Cardiac septum (tissue), 1 donor: Measurements from ENCODE around the gene PLD4. TPM values are rescaled to one million over a fixed set of nuclear protein-coding genes. Genes with fewer than 3 reads are reported as not detected.
"Not testable (repeated sequence)": the region's sequence is repeated elsewhere in the genome, so short reads cannot be mapped to it uniquely, and the experiment has no call there.

ENCODE experiments used
- DNase-seq: peaks from one replicate; pipeline ENCODE4 v3.0.0-alpha.2; 2020; ENCODE audit warnings: low spot score
- intact Hi-C: fragments of 100-400 bp; cut with DNase I; formaldehyde crosslinking; loops from one replicate; pipeline ENCODE4 v1.14.0; 2022
- total RNA-seq: library from RNA; stranded (reverse); fragmentation: NEBNext Ultra II Directional; extraction: Animal tissue kit (Norgen Biotek cat#: 25700); gene quantifications from one replicate; pipeline ENCODE4 v1.2.1, GENCODE V29; 2021
- donor health status: DM: no; HTN: no; CAD: no.

PLD4 gene
- total RNA-seq, 1 donor from 2014 or later = 0.51 TPM

- no peak for DNase-seq
- intact Hi-C loops = no loop called here
Observed at GRCh38 chr14:104885031-104885972, 39.4 kb upstream of the PLD4 start.

GRCh38 chr14:104885973-104886689, 38.5 kb upstream of the PLD4 start:
- DNase-seq = no peak
- intact Hi-C loops = no loop called here

- intact Hi-C loops = no loop called here
Observed at GRCh38 chr14:104886690-104887622, 37.7 kb upstream of the PLD4 start.

GRCh38 chr14:104887623-104888488, 36.8 kb upstream of the PLD4 start:
- intact Hi-C loops = no loop called here
- DNase-seq = no peak

More at GRCh38 chr14:104886690-104887622, 37.7 kb upstream of the PLD4 start:
- DNase-seq = no peak

DNA sequence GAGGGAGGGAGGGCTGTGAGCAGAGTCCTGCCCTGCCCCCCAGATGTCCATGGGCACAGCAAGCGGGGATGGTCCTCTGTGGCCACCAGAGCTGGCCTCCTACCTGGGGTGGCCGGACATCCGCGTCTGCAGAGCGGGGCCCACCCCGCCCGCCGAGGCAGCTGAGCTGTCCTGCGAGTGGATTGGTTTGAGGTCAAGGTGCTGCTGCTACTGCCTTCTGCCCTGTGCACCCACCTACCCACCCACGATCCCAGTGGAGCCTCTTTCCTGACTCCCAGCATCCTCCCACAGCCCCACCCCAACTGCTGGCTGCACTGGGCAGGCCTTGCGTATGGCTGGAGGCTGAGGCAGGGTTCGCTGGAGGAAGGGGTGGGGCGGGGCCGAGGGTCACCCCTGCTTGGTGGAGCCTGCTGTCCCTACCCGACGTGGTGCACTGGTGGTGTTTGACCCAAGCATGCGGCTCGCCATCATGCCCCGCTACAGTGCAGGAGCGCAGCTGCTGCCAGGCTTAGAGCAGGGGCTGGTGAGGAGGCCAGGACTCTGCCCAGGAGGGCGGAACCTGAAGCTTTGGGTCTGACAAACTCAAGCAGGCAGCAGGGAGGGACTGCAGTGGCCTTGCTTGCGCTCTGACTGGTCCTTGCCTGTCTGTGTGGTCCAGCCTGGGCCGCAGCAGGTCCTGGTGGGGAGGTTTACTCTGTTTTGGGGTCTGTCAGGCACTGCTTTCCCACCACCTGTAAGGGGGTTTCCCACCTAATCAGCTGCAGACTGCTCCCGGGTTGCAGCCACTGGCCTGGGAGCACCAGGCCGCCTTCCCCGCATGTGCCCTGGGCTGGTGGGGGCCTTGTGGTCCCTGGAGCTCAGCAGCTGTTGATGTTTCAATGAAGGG, 35.9 kb upstream of the PLD4 start:
- intact Hi-C loops = no loop called here
- DNase-seq = no peak

DNA sequence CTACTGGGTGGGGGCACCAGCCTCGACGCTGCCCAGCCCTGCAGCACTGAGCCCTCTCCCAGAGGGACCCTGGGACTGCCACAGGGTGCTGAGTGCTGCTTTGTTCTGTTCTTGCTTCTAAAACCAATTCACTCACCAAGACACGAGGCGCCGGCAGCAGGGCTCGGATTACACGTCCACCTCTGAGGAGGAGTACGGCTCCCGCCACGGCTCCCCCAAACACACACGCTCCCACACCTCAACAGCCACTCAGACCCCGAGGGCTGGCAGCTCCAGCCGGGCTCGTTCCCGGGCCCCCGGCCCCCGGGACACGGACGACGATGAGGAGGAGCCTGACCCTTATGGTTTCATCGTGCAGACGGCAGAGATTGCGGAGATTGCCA, 35.3 kb upstream of the PLD4 start:
- peak; percentile 74 for DNase-seq
- intact Hi-C loops = no loop called here

DNA sequence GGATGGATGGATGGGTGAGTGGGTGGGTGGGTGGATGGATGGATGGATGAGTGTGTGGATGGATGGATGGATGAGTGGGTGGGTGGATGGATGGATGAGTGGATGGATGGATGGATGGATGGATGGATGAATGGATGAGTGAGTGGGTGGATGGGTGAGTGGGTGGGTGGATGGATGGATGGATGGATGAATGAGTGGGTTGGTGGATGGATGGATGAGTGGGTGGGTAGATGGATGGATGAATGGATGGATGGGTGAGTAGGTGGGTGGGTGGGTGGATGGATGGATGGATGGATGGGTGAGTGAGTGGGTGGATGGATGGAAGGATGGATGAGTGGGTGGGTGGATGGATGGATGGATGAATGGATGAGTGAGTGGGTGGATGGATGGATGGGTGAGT, 34.4 kb upstream of the PLD4 start:
- DNase-seq = not testable (repeated sequence)

DNA sequence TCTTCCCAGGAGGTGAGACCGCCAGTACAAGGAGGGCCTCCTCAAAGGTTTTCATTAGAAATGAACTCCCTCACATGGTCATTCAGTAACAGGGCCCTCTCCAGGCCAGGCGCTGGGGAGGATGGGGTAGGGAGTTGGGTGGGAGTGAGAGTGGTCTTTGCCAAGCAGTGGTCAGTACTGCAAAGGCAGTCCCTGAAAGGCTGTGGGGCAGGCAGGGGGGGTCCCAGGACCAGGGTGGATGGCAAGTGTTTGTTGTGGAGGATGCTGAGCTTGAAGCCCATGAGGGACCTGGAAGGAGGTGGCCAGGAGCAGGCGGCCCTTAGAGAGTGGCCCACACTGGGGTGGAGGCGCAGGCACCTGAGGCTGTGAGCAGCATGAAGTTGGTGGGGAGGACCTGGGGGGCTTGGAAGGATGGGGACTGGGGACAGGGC, 33.5 kb upstream of the PLD4 start:
- intact Hi-C loops = no loop called here
- no peak for DNase-seq

More for the DNA sequence above, 34.4 kb upstream of the PLD4 start:
- intact Hi-C loops = not testable (repeated sequence)

DNA sequence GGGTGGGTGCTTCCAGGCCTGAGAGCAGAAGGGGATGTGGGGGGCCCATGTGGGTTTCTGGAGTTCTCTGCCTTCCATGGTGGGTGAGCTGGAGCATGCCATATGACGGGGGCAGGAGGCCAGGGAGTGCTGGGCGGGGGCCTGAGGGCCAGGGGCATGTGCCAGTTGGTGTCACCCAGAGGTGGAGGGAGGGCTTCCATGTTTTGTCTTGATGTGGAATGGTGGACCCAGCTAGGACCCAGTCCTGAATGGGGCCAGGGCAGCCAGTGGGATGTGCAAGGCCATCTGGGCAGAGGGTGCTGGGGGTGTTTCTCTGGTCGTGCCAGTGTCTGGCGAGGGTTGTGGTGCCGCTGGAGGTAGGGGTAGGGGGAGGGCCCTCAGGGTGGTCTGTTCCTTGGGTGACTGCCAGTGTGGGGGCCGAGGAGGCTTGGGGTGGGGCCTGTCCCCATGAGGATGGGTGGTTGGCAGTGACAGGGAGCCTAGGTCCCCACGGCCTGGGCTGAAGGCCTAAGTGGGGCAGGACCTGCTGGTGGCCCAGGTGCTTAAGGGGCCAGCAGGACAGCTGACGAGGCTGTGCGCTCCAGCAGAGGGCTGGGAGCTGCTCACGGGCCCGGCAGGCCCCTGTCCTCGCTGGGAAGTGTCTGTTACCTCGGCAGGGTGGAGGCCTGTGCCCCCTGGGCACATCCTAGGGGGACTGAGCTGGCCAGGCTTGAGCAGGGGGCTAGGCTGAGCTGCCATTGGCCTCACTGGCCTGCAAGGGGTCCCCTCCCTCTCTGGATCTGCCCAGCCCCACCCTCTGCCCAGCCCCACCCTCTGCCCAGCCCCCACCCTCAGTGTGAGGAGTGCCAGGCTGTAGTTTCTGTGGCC, 32.8 kb upstream of the PLD4 start:
- intact Hi-C loops = no loop called here
- DNase-seq = no peak

DNA sequence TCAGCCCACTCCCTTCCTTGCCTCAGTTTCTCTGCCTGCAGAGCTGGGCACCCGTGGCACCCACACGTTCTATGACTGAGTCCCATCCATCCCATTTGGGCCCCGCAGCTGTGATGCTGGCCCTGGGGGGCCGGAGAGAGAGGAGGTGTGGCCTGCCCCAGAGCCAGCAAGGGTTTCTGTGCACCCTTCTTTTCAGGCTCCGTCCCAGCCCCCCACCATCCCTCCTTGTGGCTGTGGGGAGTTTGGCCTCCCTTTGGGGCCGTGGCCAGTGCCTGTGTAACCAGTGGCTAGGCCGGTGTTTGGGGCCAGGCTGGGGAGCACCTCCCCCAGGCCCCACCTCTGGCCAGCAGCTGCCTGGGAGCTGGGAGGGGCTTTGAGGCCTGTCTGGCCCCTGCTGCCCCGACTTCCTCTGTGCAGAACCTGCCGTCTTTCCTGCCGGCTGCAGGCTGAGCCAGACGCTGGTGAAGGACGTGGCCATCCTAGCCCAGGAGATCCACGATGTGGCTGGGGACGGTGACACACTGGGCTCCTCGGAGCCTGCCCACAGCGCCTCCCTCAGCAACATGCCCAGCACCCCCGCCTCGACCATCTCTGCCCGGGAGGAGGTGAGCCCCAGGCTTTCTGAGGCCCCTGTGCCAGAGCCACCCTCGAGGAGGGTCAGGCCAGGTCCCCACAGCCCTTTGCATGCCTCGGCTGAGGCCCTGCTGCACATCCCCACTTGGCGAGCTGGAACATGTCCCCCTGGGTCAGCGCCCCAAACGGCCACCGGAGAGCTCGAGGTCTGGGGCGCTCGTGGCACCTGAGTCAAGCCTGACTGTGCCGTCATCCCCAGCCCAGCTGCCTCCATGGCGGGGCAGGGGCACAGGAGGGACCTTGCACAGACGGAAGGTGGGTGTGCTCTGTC, 31.9 kb upstream of the PLD4 start:
- intact Hi-C loops = no loop called here
- DNase-seq = no peak

GRCh38 chr14:104893435-104894207, 31.1 kb upstream of the PLD4 start:
- DNase-seq = no peak
- intact Hi-C loops = loop anchor here (2.0 kb wide), 1 partner anchor 153 kb away; no protein-coding TSS in a partner anchor

DNA sequence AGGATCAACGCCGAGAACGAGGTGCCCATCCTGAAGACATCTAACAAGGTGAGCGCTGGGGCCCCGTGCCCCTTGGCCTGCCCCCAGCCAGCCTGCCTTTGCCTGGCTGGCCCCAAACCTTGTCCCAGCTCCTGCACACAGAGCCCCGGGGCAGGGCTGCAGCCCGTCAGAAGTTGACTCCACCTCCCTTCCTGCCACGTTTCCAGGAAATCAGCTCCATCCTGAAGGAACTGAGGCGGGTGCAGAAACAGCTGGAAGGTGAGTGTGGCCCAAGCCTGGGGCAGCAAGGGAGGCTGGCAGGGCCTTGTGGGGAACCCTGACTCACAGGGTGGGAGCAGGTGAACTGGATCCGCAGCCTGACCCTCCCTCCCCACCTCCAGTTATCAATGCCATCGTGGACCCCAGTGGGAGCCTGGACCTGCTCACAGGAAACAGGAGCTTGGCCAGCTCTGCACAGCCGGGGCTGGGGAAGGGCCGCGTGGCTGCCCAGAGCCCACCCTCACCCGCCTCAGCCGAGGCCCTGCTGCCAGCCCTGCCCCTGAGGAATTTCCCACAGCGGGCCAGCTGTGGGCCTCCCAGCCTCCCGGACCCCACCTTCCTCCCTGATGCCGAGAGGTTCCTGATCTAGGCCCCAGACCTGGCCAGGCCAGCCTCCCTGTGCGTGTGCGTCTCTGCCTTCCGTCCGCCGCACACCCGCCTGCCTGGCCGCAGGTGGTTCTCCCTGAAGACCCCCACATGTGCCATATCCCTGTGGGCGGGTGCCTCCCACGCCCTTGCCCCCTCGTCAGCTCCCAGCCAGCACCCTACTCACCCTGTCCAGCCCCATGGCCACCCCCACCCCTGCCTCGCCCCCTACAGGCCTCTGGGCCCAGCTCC, 30.1 kb upstream of the PLD4 start:
- DNase-seq = no peak
- intact Hi-C loops = loop anchor here (2.0 kb wide), 1 partner anchor 152 kb away; no protein-coding TSS in a partner anchor

DNA sequence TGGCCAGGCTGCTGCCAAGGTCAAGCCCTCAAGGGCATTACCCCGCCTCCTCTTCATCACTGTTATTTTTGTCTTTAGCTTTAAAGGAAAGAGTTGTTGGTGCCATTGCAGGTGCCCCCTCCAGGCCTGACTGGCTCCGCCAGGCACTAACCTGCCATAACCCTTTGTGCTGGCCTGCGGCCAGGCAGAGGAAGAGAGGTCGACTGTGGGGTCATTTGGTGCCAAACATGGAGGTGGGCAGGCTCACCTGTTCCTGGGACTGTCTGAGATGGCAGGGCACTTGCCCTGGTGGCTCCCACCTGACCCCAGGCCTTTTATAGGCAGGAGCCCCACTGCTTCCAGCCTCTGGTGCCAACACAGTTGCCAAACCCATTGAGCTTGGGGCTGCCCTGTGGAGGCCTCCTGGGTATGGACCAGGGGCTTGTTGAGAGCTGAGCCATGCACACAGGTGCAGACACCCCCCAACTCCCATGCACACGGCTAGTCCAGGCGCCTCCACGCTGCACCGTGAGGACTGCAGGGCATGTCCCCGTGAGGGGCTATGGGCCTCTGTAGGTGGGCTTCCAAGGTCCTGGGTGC, 29.4 kb upstream of the PLD4 start:
- no peak for DNase-seq
- intact Hi-C loops = loop anchor here (2.0 kb wide), 1 partner anchor 152 kb away; no protein-coding TSS in a partner anchor
